Common myeloid progenitor, CD34-positive (primary cell): ENCODE results near the gene AAMDC.
"Not testable (repeated sequence)": the region's sequence is repeated elsewhere in the genome, so short reads cannot be mapped to it uniquely, and the experiment has no call there.

ENCODE experiments used
- CTCF ChIA-PET: fragments of 350-600 bp; sonication (Branson Sonifier 250); formaldehyde crosslinking; loops from one replicate; lab custom pipeline; 2021; ENCODE audit warnings: antibody characterized with exemption; lab: Charles Lee
- POLR2A ChIA-PET: fragments of 350-600 bp; sonication (Branson Sonifier 250); formaldehyde crosslinking; loops from one replicate; lab custom pipeline; 2021; ENCODE audit warnings: antibody characterized with exemption; lab: Charles Lee
- DNase-seq, 3 donors: peaks; one replicate each; pipeline versions ENCODE4 v3.0.0 to v3.0.0-alpha.2; 2013
- H3K27ac ChIP-seq, 2 experiments: 1 replicate in 1 of 2; 2 replicates in 1 of 2; pipeline ENCODE4 v1.7.0; 2013; ENCODE audit warnings: inconsistent platforms in 2 of 2, low read length in 2 of 2, mild to moderate bottlenecking in 2 of 2, low read depth in 1 of 2, moderate library complexity in 1 of 2; ENCODE audit not compliant: severe bottlenecking in 2 of 2, insufficient read depth in 1 of 2, poor library complexity in 1 of 2
- H3K27me3 ChIP-seq, 5 experiments: replicated peaks in 2 of 5; 1 replicate in 3 of 5; 2 replicates in 2 of 5; pipeline versions ENCODE4 v1.6.1 to v1.7.0; 2013; ENCODE audit warnings: low read length in 4 of 5, mild to moderate bottlenecking in 2 of 5, moderate library complexity in 2 of 5, inconsistent platforms in 1 of 5; ENCODE audit not compliant: insufficient read depth in 5 of 5, control insufficient read depth in 4 of 5
- H3K36me3 ChIP-seq, 4 experiments: 1 replicate in 2 of 4; 2 replicates in 2 of 4; pipeline versions ENCODE4 v1.6.1 to v1.7.0; 2013; ENCODE audit warnings: low read length in 3 of 4, control low read depth in 1 of 4, mild to moderate bottlenecking in 1 of 4; ENCODE audit not compliant: control insufficient read depth in 4 of 4, insufficient read depth in 4 of 4
- H3K4me1 ChIP-seq, 4 experiments: 1 replicate in 3 of 4; 2 replicates in 1 of 4; pipeline versions ENCODE4 v1.6.1 to v1.7.1; 2013; ENCODE audit warnings: low read length in 3 of 4, mild to moderate bottlenecking in 3 of 4, control low read depth in 1 of 4, inconsistent platforms in 1 of 4, moderate library complexity in 1 of 4; ENCODE audit not compliant: control insufficient read depth in 4 of 4, insufficient read depth in 4 of 4; ENCODE audit errors: control extremely low read depth in 1 of 4
- H3K4me3 ChIP-seq, 7 experiments: 1 replicate in 4 of 7; 2 replicates in 3 of 7; pipeline versions ENCODE4 v1.5.1 to v1.7.0; 2013; ENCODE audit warnings: mild to moderate bottlenecking in 7 of 7, low read length in 6 of 7, moderate library complexity in 6 of 7, inconsistent platforms in 2 of 7, low read depth in 2 of 7, control low read depth in 1 of 7; ENCODE audit not compliant: insufficient read depth in 4 of 7, control insufficient read depth in 1 of 7; ENCODE audit errors: extremely low read depth in 1 of 7
- H3K9me3 ChIP-seq, 5 experiments: 1 replicate in 4 of 5; 2 replicates in 1 of 5; pipeline versions ENCODE4 v1.6.1 to v1.7.1; 2013; ENCODE audit warnings: low read length in 4 of 5, mild to moderate bottlenecking in 2 of 5, inconsistent platforms in 1 of 5, low read depth in 1 of 5, moderate library complexity in 1 of 5; ENCODE audit not compliant: control insufficient read depth in 4 of 5, insufficient read depth in 2 of 5; ENCODE audit errors: control extremely low read depth in 1 of 5
- WGBS: methylation state at CpG from one replicate; pipeline ENCODE4 v1.1.5; 2013; ENCODE audit not compliant: insufficient coverage; 5-methylcytosine and 5-hydroxymethylcytosine counted together

AAMDC gene

GRCh38 chr11:77908835-77909234, 87.9 kb downstream of the AAMDC start:
- Histone ChIP-seq H3K27me3 (no peaks in the 10 kb centered on the region), H3K9me3 (no peaks in the 10 kb centered on the region), H3K4me1 (no peaks in the 10 kb centered on the region), H3K36me3 (peaks cover 0 to 23% (median 8%) of the 10 kb centered on the region in 4 experiments), H3K4me3 (no peak overlapping the region), H3K27ac (no peak overlapping the region)
- 100% methylated on average over 2 of the region's 2 CpGs for WGBS
- ChIA-PET CTCF (no interaction called here), POLR2A (no interaction called here)
- DNase-seq, result no peak

- Histone ChIP-seq H3K4me3 (no peak overlapping the region), H3K36me3 (peaks cover 0 to 23% (median 8%) of the 10 kb centered on the region in 4 experiments), H3K27ac (no peak overlapping the region), H3K4me1 (no peaks in the 10 kb centered on the region), H3K9me3 (no peaks in the 10 kb centered on the region), H3K27me3 (no peaks in the 10 kb centered on the region)
- 100% methylated on average over 1 of the region's 2 CpGs for WGBS
- ChIA-PET CTCF (no interaction called here), POLR2A (no interaction called here)
- DNase-seq, result no peak
Observed at GRCh38 chr11:77909277-77909676, 88.3 kb downstream of the AAMDC start.

DNA sequence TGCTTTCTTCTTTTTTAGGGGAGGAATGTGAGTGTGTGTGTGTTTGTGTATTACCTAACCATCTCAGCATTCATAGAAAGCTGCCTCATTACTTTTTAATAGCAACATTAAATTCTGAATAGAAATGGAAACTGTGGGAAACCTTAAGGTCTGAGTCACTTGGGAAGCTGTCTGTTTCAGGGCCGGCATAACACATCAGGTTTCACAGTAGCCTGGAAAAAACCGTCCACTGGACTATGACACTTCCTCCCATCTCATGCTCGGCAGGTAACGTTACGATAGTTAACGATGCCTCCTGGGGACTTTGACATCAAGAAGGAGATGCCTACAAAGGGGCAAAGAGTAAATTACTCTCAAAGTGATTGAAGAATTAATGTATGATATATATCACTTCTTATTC, 89.9 kb downstream of the AAMDC start:
- H3K9me3 ChIP-seq, CTCF ChIA-PET, H3K27me3 ChIP-seq, POLR2A ChIA-PET, H3K4me3 ChIP-seq, H3K27ac ChIP-seq, H3K4me1 ChIP-seq, DNase-seq: not testable (repeated sequence)
- no CpG with 5 or more reads among the region's 6 CpGs for WGBS
- peaks cover 0 to 19% (median 6%) of the 10 kb centered on the region in 4 experiments for H3K36me3 ChIP-seq

DNA sequence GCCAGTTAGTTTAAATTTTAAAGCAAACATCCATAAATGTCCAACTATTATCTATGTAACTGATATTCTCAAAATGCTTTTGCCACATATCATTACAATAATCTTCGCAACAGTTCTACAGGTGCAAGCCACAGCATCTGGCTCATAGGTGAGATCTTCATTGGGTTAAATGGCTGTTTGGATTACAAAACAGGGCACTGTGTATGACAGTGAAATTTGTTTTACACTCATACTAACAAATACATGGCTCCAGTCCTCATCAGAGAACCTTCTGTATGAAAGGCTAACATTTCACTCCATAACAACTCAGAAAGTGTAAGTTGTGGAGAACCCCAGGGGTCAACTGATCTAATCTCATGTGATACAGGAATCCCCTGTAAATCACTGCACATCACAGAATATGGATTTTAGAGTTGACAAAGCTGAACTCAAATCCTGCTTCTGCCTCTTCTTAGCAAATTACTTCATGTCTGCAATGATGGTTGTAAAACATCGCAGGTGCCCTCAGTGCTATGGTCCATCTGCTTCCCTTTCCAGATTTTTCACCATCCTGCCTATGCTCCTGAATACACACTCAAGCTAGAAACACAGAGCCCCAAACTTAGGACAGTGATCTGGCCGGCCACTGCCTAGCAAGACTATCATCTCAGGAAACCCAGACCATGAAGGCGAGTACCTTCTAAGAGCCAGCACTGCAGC, 92.8 kb downstream of the AAMDC start:
- H3K9me3 ChIP-seq, H3K27me3 ChIP-seq, H3K36me3 ChIP-seq, DNase-seq, CTCF ChIA-PET, POLR2A ChIA-PET, H3K4me1 ChIP-seq, H3K4me3 ChIP-seq, H3K27ac ChIP-seq: not testable (repeated sequence)
- no CpG with 5 or more reads among the region's 4 CpGs for WGBS

- CTCF ChIA-PET, H3K4me3 ChIP-seq, POLR2A ChIA-PET, H3K27ac ChIP-seq, DNase-seq, H3K4me1 ChIP-seq, H3K9me3 ChIP-seq, H3K27me3 ChIP-seq, H3K36me3 ChIP-seq: not testable (repeated sequence)
- 95% methylated on average over 4 of the region's 4 CpGs for WGBS
Observed at GRCh38 chr11:77914307-77914791, 93.4 kb downstream of the AAMDC start.

- CTCF ChIA-PET, POLR2A ChIA-PET, H3K27me3 ChIP-seq, H3K4me3 ChIP-seq, H3K9me3 ChIP-seq, H3K27ac ChIP-seq, DNase-seq, H3K4me1 ChIP-seq, H3K36me3 ChIP-seq: not testable (repeated sequence)
- WGBS, result no CpG with 5 or more reads among the region's 2 CpGs
Observed at GRCh38 chr11:77917713-77918112, 96.8 kb downstream of the AAMDC start.
